ENCODE results near the gene FBXW8.

DNA sequence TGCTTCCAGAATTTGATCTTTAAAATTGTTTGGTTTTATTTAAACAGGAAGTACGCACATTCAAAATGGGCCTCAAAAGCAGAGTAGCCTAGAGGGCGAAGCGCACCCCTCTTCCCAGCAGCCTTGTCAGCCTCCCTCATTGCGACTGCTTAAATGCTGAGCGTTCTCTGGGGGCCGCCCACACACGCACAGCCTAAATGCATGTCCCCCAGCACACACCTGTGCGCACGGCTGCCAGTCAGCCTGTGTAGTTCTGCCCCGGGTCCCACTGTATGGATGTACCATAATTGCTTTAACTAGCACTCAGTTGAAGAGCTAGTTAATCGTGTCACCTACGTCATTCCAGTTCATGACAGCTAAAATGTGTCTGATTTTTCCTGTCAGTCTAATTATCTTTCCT, 109.1 kb downstream of the FBXW8 start:
- TF ChIP-seq ISL1 (CRISPR knock-in tag; IDR thresholded peaks at IDR 0.05) = no peak
- TF ChIP-seq PPARA (CRISPR knock-in tag; IDR thresholded peaks at IDR 0.05; ENCODE audit: borderline replicate concordance) = no peak
- TF ChIP-seq BACH2 (CRISPR knock-in tag; IDR thresholded peaks at IDR 0.05; ENCODE audit: borderline replicate concordance) = no peak
- TF ChIP-seq, protein P1, sequence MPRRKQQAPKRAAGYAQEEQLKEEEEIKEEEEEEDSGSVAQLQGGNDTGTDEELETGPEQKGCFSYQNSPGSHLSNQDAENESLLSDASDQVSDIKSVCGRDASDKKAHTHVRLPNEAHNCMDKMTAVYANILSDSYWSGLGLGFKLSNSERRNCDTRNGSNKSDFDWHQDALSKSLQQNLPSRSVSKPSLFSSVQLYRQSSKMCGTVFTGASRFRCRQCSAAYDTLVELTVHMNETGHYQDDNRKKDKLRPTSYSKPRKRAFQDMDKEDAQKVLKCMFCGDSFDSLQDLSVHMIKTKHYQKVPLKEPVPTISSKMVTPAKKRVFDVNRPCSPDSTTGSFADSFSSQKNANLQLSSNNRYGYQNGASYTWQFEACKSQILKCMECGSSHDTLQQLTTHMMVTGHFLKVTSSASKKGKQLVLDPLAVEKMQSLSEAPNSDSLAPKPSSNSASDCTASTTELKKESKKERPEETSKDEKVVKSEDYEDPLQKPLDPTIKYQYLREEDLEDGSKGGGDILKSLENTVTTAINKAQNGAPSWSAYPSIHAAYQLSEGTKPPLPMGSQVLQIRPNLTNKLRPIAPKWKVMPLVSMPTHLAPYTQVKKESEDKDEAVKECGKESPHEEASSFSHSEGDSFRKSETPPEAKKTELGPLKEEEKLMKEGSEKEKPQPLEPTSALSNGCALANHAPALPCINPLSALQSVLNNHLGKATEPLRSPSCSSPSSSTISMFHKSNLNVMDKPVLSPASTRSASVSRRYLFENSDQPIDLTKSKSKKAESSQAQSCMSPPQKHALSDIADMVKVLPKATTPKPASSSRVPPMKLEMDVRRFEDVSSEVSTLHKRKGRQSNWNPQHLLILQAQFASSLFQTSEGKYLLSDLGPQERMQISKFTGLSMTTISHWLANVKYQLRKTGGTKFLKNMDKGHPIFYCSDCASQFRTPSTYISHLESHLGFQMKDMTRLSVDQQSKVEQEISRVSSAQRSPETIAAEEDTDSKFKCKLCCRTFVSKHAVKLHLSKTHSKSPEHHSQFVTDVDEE (CRISPR knock-in tag; IDR thresholded peaks at IDR 0.05) = no peak
- TF ChIP-seq, protein P2, sequence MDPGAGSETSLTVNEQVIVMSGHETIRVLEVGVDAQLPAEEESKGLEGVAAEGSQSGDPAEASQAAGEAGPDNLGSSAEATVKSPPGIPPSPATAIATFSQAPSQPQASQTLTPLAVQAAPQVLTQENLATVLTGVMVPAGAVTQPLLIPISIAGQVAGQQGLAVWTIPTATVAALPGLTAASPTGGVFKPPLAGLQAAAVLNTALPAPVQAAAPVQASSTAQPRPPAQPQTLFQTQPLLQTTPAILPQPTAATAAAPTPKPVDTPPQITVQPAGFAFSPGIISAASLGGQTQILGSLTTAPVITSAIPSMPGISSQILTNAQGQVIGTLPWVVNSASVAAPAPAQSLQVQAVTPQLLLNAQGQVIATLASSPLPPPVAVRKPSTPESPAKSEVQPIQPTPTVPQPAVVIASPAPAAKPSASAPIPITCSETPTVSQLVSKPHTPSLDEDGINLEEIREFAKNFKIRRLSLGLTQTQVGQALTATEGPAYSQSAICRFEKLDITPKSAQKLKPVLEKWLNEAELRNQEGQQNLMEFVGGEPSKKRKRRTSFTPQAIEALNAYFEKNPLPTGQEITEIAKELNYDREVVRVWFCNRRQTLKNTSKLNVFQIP (CRISPR knock-in tag; IDR thresholded peaks at IDR 0.05; ENCODE audit: borderline replicate concordance, low read depth) = no peak
- no peak for TF ChIP-seq ZNF8 (CRISPR knock-in tag; IDR thresholded peaks at IDR 0.05)
- TF ChIP-seq TOX (CRISPR knock-in tag; IDR thresholded peaks at IDR 0.05; ENCODE audit: borderline replicate concordance) = no peak
- no peak for TF ChIP-seq ARNTL (CRISPR knock-in tag; IDR thresholded peaks at IDR 0.05; ENCODE audit: borderline replicate concordance, low read depth)
